AG20443 (cell line): ENCODE data around the gene SNX21.
"Not testable (repeated sequence)": the region's sequence is repeated elsewhere in the genome, so short reads cannot be mapped to it uniquely, and the experiment has no call there.

Experiments used
- DNase-seq: peaks from one replicate; pipeline ENCODE4 v3.0.0; 2012; ENCODE audit warnings: low spot score, mixed read lengths

Gene SNX21

GRCh38 chr20:45833030-45833882 is at the start of gene SNX21:
TSS of gene SNX21 (plus strand) at chr20:45833799. CDS start at chr20:45833920, 121 bp downstream.
- peak; percentile 90 for DNase-seq

GRCh38 chr20:45788351-45788750 is 45.2 kb upstream of the SNX21 start:
- DNase-seq, result no peak

- no peak for DNase-seq
These were observed 41.1 kb upstream of the SNX21 start for GRCh38 chr20:45792317-45793118.

- DNase-seq, result no peak
These were observed 37.1 kb upstream of the SNX21 start for GRCh38 chr20:45796337-45797065.

- not testable (repeated sequence) for DNase-seq
These were observed 36.1 kb upstream of the SNX21 start for GRCh38 chr20:45797510-45797909.

GRCh38 chr20:45797955-45798354 is 35.6 kb upstream of the SNX21 start:
- not testable (repeated sequence) for DNase-seq

GRCh38 chr20:45798935-45799642 is 34.5 kb upstream of the SNX21 start:
- peak; percentile 78 for DNase-seq

GRCh38 chr20:45801851-45802250 is 31.7 kb upstream of the SNX21 start:
- no peak for DNase-seq

GRCh38 chr20:45810191-45810970 is 23.2 kb upstream of the SNX21 start:
- no peak for DNase-seq

- peak; percentile 98 for DNase-seq
These were observed 21.2 kb upstream of the SNX21 start, which contains the start of gene UBE2C for GRCh38 chr20:45812157-45813005. TSS of gene UBE2C (plus strand) at chr20:45812644. CDS start at chr20:45812696, 52 bp downstream.

GRCh38 chr20:45813006-45813340 is 20.6 kb upstream of the SNX21 start:
- DNase-seq, result no peak

- DNase-seq, result no peak
These were observed 20.1 kb upstream of the SNX21 start for GRCh38 chr20:45813489-45813888.

- DNase-seq, result no peak
These were observed 19.3 kb upstream of the SNX21 start for GRCh38 chr20:45814314-45814713.

GRCh38 chr20:45816951-45817350 is 16.6 kb upstream of the SNX21 start:
- DNase-seq, result no peak

GRCh38 chr20:45817376-45818194 is 16.0 kb upstream of the SNX21 start:
- DNase-seq, result peak; percentile 72

GRCh38 chr20:45818239-45818638 is 15.4 kb upstream of the SNX21 start:
- no peak for DNase-seq

- no peak for DNase-seq
These were observed 14.1 kb upstream of the SNX21 start for GRCh38 chr20:45819466-45819865.

- DNase-seq, result no peak
These were observed 11.7 kb upstream of the SNX21 start for GRCh38 chr20:45821947-45822346.

- peak; percentile 39 for DNase-seq
These were observed 10.7 kb upstream of the SNX21 start for GRCh38 chr20:45822857-45823256.
